ENCODE data around the gene AJAP1. TPM values are rescaled to one million over a fixed set of nuclear protein-coding genes. Genes with fewer than 3 reads are reported as not detected.

The AJAP1 gene
- total RNA-seq, 4 donors from 2014 or later, result 0.30 to 4.0 (median 1.0) TPM

GRCh38 chr1:4736254-4736653 is 81.8 kb downstream of the AJAP1 start:
- H3K4me1 ChIP-seq, result no peaks in the 10 kb centered on the region
- no peak overlapping the region for H3K4me3 ChIP-seq
- intact Hi-C loops (cut with DNase I), result no loop called here
- H3K27me3 ChIP-seq, result peaks cover 0 to 36% (median 0%) of the 10 kb centered on the region in 4 donors
- WGBS, 2 donors, result 42 to 51% methylated on average over 7 of the region's 7 CpGs
- H3K36me3 ChIP-seq, result no peaks in the 10 kb centered on the region
- TF ChIP-seq POLR2A (IDR thresholded peaks at IDR 0.05), result no peak
- TF ChIP-seq, protein P1, sequence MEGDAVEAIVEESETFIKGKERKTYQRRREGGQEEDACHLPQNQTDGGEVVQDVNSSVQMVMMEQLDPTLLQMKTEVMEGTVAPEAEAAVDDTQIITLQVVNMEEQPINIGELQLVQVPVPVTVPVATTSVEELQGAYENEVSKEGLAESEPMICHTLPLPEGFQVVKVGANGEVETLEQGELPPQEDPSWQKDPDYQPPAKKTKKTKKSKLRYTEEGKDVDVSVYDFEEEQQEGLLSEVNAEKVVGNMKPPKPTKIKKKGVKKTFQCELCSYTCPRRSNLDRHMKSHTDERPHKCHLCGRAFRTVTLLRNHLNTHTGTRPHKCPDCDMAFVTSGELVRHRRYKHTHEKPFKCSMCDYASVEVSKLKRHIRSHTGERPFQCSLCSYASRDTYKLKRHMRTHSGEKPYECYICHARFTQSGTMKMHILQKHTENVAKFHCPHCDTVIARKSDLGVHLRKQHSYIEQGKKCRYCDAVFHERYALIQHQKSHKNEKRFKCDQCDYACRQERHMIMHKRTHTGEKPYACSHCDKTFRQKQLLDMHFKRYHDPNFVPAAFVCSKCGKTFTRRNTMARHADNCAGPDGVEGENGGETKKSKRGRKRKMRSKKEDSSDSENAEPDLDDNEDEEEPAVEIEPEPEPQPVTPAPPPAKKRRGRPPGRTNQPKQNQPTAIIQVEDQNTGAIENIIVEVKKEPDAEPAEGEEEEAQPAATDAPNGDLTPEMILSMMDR (IDR thresholded peaks at IDR 0.05), result no peak
- H3K9me3 ChIP-seq, result no peaks in the 10 kb centered on the region
- DNase-seq, result no peak
- no peak overlapping the region for H3K27ac ChIP-seq

GRCh38 chr1:4741876-4742423 is 87.5 kb downstream of the AJAP1 start:
- Histone ChIP-seq H3K27ac (no peak overlapping the region), H3K4me3 (no peak overlapping the region), H3K36me3 (no peaks in the 10 kb centered on the region), H3K9me3 (no peaks in the 10 kb centered on the region), H3K4me1 (no peaks in the 10 kb centered on the region), H3K27me3 (peaks cover 0 to 21% (median 0%) of the 10 kb centered on the region in 4 donors)
- no peak for DNase-seq
- WGBS, 2 donors, result 50 to 72% methylated on average over 4 to 8 of the region's 8 CpGs
- intact Hi-C loops (cut with DNase I), result no loop called here
- TF ChIP-seq POLR2A (IDR thresholded peaks at IDR 0.05), result no peak
- TF ChIP-seq, protein P1 (IDR thresholded peaks at IDR 0.05), result no peak

DNA sequence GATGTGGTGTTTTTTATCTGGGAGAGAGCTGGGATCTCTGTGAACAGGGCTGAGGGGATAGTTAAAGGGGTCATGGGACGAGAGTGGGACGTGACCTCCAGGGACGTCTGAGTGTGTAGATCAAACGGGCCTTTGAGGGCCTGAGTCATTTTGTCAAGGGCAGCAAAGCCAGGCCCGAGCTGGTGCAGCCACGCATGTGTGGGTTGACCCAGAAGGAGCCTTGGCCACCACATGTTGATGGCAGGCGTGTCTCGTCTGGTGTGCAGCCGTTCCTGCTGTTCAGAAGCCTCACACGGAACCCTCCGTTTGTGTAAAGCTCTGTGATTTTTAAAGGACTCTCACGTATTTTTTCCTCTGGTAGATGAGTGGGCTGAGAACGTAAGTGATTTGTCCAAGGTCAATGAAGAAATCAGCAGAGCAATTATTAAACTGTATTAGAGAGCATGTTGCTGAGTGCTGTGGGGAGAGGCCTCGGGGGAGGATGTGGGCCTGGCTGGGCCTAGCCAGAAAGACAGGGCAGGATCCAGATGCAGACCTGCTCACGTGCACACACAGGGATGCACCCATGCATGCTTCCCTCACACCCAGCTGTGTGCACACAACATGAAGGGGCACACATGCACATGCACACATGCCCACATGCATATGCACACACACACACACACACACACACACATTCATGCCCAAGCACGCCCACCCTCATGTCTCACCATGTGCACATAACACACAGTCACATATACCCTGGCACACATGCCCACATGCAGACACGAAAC is 89.8 kb downstream of the AJAP1 start:
- Histone ChIP-seq H3K27me3 (peaks cover 0 to 6% (median 0%) of the 10 kb centered on the region in 4 donors), H3K27ac (no peak overlapping the region), H3K4me3 (no peak overlapping the region), H3K9me3 (no peaks in the 10 kb centered on the region), H3K4me1 (no peaks in the 10 kb centered on the region), H3K36me3 (no peaks in the 10 kb centered on the region)
- intact Hi-C loops (cut with DNase I), result no loop called here
- WGBS, 2 donors, result 69 to 86% methylated on average over 14 to 15 of the region's 17 CpGs
- no peak for DNase-seq
- TF ChIP-seq POLR2A (IDR thresholded peaks at IDR 0.05), result no peak
- TF ChIP-seq, protein P1 (IDR thresholded peaks at IDR 0.05), result no peak

DNA sequence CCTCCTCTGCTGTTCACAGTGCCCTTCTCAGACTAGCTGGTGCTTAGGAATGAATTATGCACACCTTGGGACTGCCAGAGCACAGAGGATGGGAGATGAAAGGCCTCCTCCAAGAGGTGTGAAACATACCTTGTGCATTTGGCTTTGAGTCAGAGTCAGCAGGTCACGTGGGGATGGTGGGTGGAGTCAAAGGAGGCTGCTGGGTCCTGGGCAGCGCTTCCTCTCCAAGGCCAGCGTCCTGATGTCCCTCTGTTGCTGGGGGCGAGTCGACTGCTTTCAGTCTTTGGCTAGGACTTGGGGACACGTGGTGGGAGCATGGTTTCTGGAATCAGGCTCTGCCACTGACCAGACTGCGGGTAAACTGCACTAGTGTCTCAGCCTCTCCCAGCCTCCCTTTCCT is 91.2 kb downstream of the AJAP1 start:
- Histone ChIP-seq H3K27me3 (peaks cover 0 to 6% (median 0%) of the 10 kb centered on the region in 4 donors), H3K36me3 (no peaks in the 10 kb centered on the region), H3K4me3 (no peak overlapping the region), H3K4me1 (no peaks in the 10 kb centered on the region), H3K27ac (no peak overlapping the region), H3K9me3 (no peaks in the 10 kb centered on the region)
- intact Hi-C loops (cut with DNase I), result no loop called here
- no peak for DNase-seq
- TF ChIP-seq, protein P1 (IDR thresholded peaks at IDR 0.05), result no peak
- TF ChIP-seq POLR2A (IDR thresholded peaks at IDR 0.05), result no peak
- WGBS, 2 donors, result 56 to 93% methylated on average over 3 of the region's 7 CpGs

GRCh38 chr1:4749406-4749805 is 95.0 kb downstream of the AJAP1 start:
- intact Hi-C loops (cut with DNase I), result no loop called here
- Histone ChIP-seq H3K27ac (no peak overlapping the region), H3K36me3 (no peaks in the 10 kb centered on the region), H3K27me3 (no peaks in the 10 kb centered on the region), H3K4me3 (no peak overlapping the region), H3K4me1 (no peaks in the 10 kb centered on the region), H3K9me3 (peaks cover 0 to 9% (median 0%) of the 10 kb centered on the region in 3 donors)
- 82% methylated on average over 7 of the region's 11 CpGs; no CpG with 5 or more reads in 1 of the 2 donors for WGBS, 2 donors
- no peak for DNase-seq
- TF ChIP-seq POLR2A (IDR thresholded peaks at IDR 0.05), result no peak
- TF ChIP-seq, protein P1 (IDR thresholded peaks at IDR 0.05), result no peak

All from esophagus squamous epithelium (tissue), 5 donors.